T1000 (cell line): ENCODE measurements around the gene UACA.
"Not testable (repeated sequence)": the region's sequence is repeated elsewhere in the genome, so short reads cannot be mapped to it uniquely, and the experiment has no call there.

Experiments used
- DNase-seq: peaks from one replicate; lab custom pipeline; 2025; ENCODE audit warnings: mixed read lengths; lab: John Stamatoyannopoulos, UW

Gene UACA

GRCh38 chr15:70763120-70763949 lies at the start of gene UACA:
TSS of gene UACA (minus strand) at chr15:70763558. CDS start at chr15:70763407, 151 bp downstream.
- DNase-seq = peak; percentile 95

GRCh38 chr15:70812827-70813364 lies 49.5 kb upstream of the UACA start:
- DNase-seq = no peak

- no peak for DNase-seq
Observed at GRCh38 chr15:70810916-70811578, 47.7 kb upstream of the UACA start.

GRCh38 chr15:70806992-70807712 lies 43.8 kb upstream of the UACA start:
- DNase-seq = no peak

- DNase-seq = not testable (repeated sequence)
Observed at GRCh38 chr15:70804388-70804787, 41.0 kb upstream of the UACA start.

GRCh38 chr15:70802629-70803028 lies 39.3 kb upstream of the UACA start:
- peak; percentile 28 for DNase-seq

GRCh38 chr15:70801109-70801508 lies 37.8 kb upstream of the UACA start:
- DNase-seq = no peak

- DNase-seq = no peak
Observed at GRCh38 chr15:70799667-70800450, 36.5 kb upstream of the UACA start.

- no peak for DNase-seq
Observed at GRCh38 chr15:70797464-70797863, 34.1 kb upstream of the UACA start.

- DNase-seq = no peak
Observed at GRCh38 chr15:70796516-70797310, 33.4 kb upstream of the UACA start.

- peak; percentile 31 for DNase-seq
Observed at GRCh38 chr15:70795311-70795665, 31.9 kb upstream of the UACA start.

- DNase-seq = no peak
Observed at GRCh38 chr15:70794596-70795310, 31.4 kb upstream of the UACA start.

- DNase-seq = no peak
Observed at GRCh38 chr15:70793694-70794093, 30.3 kb upstream of the UACA start.

GRCh38 chr15:70792171-70792573 lies 28.8 kb upstream of the UACA start:
- DNase-seq = no peak

- DNase-seq = no peak
Observed at GRCh38 chr15:70791259-70791658, 27.9 kb upstream of the UACA start.

GRCh38 chr15:70789213-70789612 lies 25.9 kb upstream of the UACA start:
- DNase-seq = no peak

GRCh38 chr15:70788114-70789049 lies 25.0 kb upstream of the UACA start:
- no peak for DNase-seq

- no peak for DNase-seq
Observed at GRCh38 chr15:70786996-70787395, 23.6 kb upstream of the UACA start.

- no peak for DNase-seq
Observed at GRCh38 chr15:70783610-70784022, 20.3 kb upstream of the UACA start.
